GM10847 (cell line): Measurements from ENCODE around the gene C11orf65.

Source experiments
- POLR2A ChIP-seq: IDR thresholded peaks from 2 replicates; pipeline ENCODE4 v1.6.1; 2011; ENCODE audit not compliant: insufficient read length; ENCODE audit errors: extremely low read depth

Gene C11orf65

DNA sequence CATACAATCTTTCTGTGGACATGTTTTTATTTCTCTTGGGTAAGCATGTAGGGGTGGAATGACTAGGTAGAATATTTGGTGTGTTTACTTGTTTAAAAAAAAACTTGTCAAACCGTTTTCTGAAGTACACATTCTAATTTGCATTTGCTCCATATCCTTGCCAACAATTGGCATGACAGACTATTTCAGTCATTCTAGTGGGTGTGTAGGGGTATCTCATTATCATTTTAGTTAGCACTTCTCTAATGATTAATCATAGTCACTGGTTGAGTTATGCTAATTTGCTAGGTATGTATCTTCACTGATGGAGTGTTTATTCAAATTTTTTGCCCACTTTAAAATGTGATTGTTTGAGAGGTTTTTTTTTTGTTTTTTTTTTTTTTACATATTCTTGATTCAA lies 64.3 kb downstream of the C11orf65 start:
- TF ChIP-seq POLR2A: no peak

GRCh38 chr11:108402241-108402640 lies 65.1 kb downstream of the C11orf65 start:
- no peak for TF ChIP-seq POLR2A

- TF ChIP-seq POLR2A: no peak
These were observed 68.9 kb downstream of the C11orf65 start for GRCh38 chr11:108398439-108398838.

- TF ChIP-seq POLR2A: no peak
These were observed 72.5 kb downstream of the C11orf65 start for GRCh38 chr11:108394744-108395284.

GRCh38 chr11:108393046-108393445 lies 74.3 kb downstream of the C11orf65 start:
- TF ChIP-seq POLR2A: no peak

DNA sequence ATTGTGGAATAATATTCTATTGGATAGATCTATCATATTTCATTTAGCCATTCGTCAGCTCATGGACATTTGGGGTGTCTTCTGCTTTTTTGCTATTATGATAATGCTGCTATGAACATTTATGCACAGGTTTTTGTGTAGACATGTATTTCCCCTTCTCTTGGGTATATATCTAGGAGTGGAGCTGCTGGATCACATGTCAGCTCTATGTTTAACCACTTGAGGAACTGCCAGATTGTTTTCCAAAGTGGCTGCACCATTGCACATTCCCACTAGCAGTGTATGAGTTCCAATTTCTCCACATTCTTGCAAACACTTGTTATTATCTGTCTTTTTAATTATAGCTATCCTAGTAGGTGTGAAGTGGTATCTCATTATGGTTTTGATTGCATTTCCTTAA lies 75.0 kb downstream of the C11orf65 start:
- no peak for TF ChIP-seq POLR2A

- no peak for TF ChIP-seq POLR2A
These were observed 78.8 kb downstream of the C11orf65 start for GRCh38 chr11:108388576-108388975.

DNA sequence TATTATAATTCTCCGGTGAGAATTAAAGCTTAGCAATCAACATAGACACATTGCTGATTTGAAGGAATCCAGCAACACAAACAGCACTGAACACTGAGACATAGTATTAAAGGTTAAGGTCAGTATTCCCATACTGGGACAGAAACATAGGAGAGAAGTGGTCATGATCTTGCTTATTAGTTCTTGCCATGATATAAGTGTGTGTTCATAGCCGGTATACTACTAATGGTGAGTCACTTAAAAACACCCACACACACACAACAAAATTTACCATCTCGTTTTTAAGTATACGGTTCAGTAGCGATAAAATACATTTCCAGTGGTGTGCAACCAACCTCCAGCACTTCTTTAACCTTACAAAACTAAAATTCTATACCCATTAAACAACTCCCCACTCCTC lies 96.3 kb downstream of the C11orf65 start:
- no peak for TF ChIP-seq POLR2A

- no peak for TF ChIP-seq POLR2A
These were observed 97.0 kb downstream of the C11orf65 start for GRCh38 chr11:108370315-108370714.

GRCh38 chr11:108369064-108369463 lies 98.3 kb downstream of the C11orf65 start:
- no peak for TF ChIP-seq POLR2A

- TF ChIP-seq POLR2A: no peak
These were observed 99.2 kb downstream of the C11orf65 start for GRCh38 chr11:108368134-108368533.

GRCh38 chr11:108364159-108364558 lies 103.2 kb downstream of the C11orf65 start:
- TF ChIP-seq POLR2A: no peak

DNA sequence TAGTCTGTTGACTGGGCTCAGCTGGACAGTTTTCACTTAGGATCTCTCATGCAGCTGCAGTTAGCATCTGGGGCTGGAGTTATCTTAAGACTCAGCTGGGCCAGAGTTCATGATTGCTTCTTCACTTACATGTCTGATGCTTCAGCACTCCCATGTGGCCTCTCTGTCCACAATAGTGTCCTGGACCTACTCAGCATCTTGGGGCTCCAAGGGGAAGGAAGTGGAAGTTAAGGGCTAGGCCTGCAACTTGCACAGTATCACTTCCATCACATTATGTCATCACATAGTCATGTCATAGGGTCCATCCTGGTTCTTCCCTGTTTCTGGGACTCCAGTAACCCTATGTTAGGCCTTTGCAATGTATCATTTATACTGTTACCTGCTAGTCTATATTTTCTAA lies 115.9 kb downstream of the C11orf65 start:
- no peak for TF ChIP-seq POLR2A

- no peak for TF ChIP-seq POLR2A
These were observed 120.9 kb downstream of the C11orf65 start for GRCh38 chr11:108346451-108346850.

GRCh38 chr11:108345767-108346166 lies 121.6 kb downstream of the C11orf65 start:
- no peak for TF ChIP-seq POLR2A

DNA sequence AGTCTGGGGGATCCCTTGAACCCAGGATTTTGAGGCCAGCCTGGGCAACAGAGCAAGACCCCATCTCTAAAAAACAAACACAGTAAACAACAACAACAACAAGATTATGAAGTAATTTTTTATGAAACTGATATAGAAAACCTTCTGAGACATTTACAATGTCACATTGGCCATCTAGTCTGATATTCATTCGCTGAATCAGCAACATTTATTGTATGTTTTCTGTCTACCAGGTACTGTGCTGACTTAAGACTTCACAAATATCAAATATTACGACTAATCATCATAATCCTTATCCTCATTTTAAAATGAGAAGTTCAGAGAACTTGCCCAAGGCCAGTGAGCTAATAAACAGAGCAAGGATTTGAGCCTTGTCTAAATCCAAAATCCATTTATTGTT lies 123.6 kb downstream of the C11orf65 start:
- TF ChIP-seq POLR2A: no peak

DNA sequence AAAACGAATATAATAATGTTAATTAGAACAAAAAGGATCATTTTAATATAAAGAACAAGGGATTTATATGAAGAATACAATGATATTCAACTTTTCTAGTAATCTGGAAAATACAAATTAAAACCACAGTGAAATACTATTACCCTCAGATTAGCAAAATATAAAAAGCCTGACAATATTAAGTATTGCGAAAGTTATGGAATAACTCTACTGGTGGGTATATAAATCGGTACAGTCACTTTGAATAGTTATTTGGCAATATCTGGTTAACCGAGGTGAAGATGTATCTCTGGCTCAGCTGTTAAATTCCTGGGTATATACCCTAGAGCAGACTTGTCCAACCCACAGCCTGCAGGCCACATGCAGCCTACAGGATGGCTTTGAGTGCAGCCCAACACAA lies 125.7 kb downstream of the C11orf65 start:
- TF ChIP-seq POLR2A: no peak

DNA sequence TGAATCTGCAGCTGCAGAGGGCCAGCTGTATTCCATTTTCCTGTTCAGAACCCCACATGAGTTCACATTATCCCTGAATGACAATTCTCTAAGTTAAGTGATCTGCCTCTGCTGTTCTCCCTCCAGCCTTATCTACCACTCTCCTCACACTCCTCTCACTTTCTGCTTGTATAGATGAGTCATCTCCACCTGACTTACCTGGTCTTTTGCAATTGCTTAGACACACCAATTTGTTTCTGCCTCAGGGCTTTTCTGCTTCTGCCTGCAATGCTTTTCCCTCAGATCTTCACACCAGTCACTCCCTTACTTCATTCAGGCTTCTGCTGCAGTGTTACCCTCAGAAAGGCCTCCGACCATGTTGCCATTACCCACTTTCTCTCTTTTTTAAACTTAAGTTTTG lies 126.4 kb downstream of the C11orf65 start:
- TF ChIP-seq POLR2A: no peak
